AG04450 (cell line): ENCODE data around the gene TFF1. TPM values are rescaled to one million over a fixed set of nuclear protein-coding genes. Genes with fewer than 3 reads are reported as not detected.

Experiments used
- CTCF ChIA-PET: fragments of 300-600, 350-600 bp; formaldehyde crosslinking; extraction: SDS; loops from one replicate; lab custom pipeline; 2022; ENCODE audit warnings: antibody characterized with exemption, inconsistent platforms; lab: Charles Lee
- POLR2A ChIA-PET: fragments of 350-600 bp; formaldehyde crosslinking; extraction: SDS; loops from one replicate; lab custom pipeline; 2021; ENCODE audit warnings: antibody characterized with exemption, inconsistent platforms; lab: Yijun Ruan, JAX
- DNase-seq: peaks from one replicate; pipeline ENCODE4 v3.0.0-alpha.2; 2011; ENCODE audit warnings: low read depth, low spot score
- H3K27ac ChIP-seq: one replicate; pipeline ENCODE4 v1.5.1; 2012; ENCODE audit warnings: low read depth, low read length, control low read depth
- H3K27me3 ChIP-seq: one replicate; pipeline ENCODE4 v1.6.0; 2012; ENCODE audit warnings: low read length; ENCODE audit not compliant: control insufficient read depth, insufficient read depth
- H3K4me3 ChIP-seq: 2 replicates; pipeline ENCODE4 v1.5.1; 2011; ENCODE audit warnings: mild to moderate bottlenecking, low read depth, low read length, control low read depth
- H3K9me3 ChIP-seq: 2 replicates; pipeline ENCODE4 v1.5.1; 2012; ENCODE audit warnings: low read length; ENCODE audit not compliant: control insufficient read depth, insufficient read depth
- CTCF ChIP-seq: IDR thresholded peaks from 2 replicates; pipeline ENCODE4 v1.5.1; 2011; ENCODE audit warnings: low read depth, low read length, control low read depth, inconsistent platforms
- polyA plus RNA-seq: library from polyadenylated mRNA; depleted of rRNA; stranded (reverse); fragments of >200 nt; gene quantifications from 2 replicates; pipeline ENCODE4 v1.2.3, GENCODE V29; 2011

TFF1 gene
- polyA plus RNA-seq, 1 experiment, result not detected

DNA sequence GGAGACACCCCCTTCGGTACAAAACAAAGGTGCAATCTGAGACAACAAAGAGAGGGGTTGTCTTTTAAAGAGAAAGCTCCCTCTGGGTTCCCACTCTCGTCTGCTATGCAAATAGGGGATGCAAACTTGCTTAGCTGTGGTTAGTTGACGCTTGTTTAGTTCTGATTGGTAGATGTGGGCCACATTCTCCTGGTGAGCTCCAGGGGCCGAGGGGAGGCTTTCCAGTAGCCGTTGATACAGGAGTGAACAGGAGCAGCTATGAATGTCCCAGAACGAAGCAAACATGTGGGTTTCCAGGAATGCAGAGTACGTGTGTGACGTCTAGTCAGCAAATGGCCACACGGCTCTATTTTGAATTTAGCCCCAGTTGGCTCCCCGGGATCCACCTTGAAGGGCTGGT is 30.3 kb downstream of the TFF1 start:
- CTCF ChIA-PET, result no interaction called here

GRCh38 chr21:42332557-42333317 is 33.6 kb downstream of the TFF1 start:
- POLR2A ChIA-PET, result no interaction called here
- no peak overlapping the region for H3K4me3 ChIP-seq
- H3K27ac ChIP-seq, result no peak overlapping the region
- CTCF ChIA-PET, result no interaction called here
- H3K9me3 ChIP-seq, result no peaks in the 10 kb centered on the region
- peaks cover 10% of the 10 kb centered on the region for H3K27me3 ChIP-seq
- TF ChIP-seq CTCF, result no peak
- DNase-seq, result no peak

More for the DNA sequence above, 30.3 kb downstream of the TFF1 start:
- no peaks in the 10 kb centered on the region for H3K9me3 ChIP-seq
- POLR2A ChIA-PET, result no interaction called here
- no peak overlapping the region for H3K4me3 ChIP-seq
- no peak for DNase-seq
- no peak overlapping the region for H3K27ac ChIP-seq
- H3K27me3 ChIP-seq, result peaks cover 6% of the 10 kb centered on the region
- no peak for TF ChIP-seq CTCF

- no peak overlapping the region for H3K4me3 ChIP-seq
- DNase-seq, result no peak
- ChIA-PET POLR2A (no interaction called here), CTCF (no interaction called here)
- peaks cover 10% of the 10 kb centered on the region for H3K27me3 ChIP-seq
- no peak for TF ChIP-seq CTCF
- no peak overlapping the region for H3K27ac ChIP-seq
- no peaks in the 10 kb centered on the region for H3K9me3 ChIP-seq
Measured at GRCh38 chr21:42331660-42332059, 34.7 kb downstream of the TFF1 start.

DNA sequence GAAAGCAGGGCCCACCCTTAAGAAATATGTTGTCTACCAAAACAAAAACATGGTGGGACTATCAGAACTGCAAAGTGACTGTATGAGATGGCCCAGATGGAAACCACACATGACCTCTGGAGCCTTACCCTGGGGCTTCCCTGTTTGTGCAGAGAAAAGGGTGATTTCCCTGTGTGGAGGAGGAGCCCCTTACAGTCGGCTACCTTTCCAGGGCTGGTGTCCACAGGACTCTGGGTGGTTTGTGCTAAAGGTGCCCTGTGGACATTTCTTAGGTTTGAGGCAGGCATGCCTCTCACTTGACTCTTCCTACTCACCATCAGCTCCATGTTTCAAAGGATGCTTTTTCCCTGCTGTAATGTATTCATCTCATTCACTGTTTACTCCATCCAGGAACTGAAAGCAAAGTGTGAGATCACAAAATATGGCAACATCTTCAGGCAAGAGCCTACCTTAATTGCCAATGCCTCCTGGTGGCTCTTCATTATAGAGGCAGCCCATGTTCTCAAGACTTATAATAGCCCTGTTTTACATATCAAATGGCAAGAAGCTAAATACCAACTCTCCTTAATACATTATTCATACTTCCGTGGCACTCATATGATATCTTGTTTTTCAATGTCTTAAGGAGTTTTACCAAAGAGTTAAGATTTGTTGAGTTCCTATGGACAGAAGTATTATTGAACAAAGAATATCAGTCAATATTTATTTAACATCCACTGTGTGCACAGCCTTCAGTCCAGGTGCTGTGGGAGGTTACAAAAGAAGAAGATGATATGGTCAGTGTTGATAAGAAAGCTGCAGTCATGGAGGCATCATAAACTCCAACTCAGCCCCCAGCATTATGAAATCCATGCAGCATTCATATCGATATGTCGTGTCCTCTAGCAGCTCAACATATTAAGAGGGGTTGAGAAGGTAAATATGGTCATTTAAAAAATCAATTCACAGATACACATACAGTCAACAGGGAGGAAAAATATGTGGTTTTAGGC is 35.7 kb downstream of the TFF1 start:
- Histone ChIP-seq H3K27ac (no peak overlapping the region), H3K9me3 (no peaks in the 10 kb centered on the region), H3K4me3 (no peak overlapping the region), H3K27me3 (peaks cover 4% of the 10 kb centered on the region)
- ChIA-PET CTCF (interaction anchor here (0.5 kb wide), 1 partner anchor 21 kb away, joined by 3 read pairs; no protein-coding TSS in a partner anchor), POLR2A (no interaction called here)
- no peak for TF ChIP-seq CTCF
- no peak for DNase-seq
